HG03520 (cell line): ENCODE data around the gene IFITM10.

ENCODE experiments used
- ATAC-seq: cut with Tn5 transposase; IDR thresholded peaks from one replicate; pipeline ENCODE4 v1.9.1; 2021; ENCODE audit warnings: mild to moderate bottlenecking, moderate library complexity; ENCODE audit not compliant: unreplicated experiment

The IFITM10 gene

GRCh38 chr11:1727096-1727690 is 23.2 kb downstream of the IFITM10 start:
- no peak for ATAC-seq

GRCh38 chr11:1719781-1720180 is 30.6 kb downstream of the IFITM10 start:
- ATAC-seq: no peak

- ATAC-seq: no peak
These were observed 32.1 kb downstream of the IFITM10 start for GRCh38 chr11:1718326-1718725.

- ATAC-seq: no peak
These were observed 32.6 kb downstream of the IFITM10 start for GRCh38 chr11:1717745-1718144.

GRCh38 chr11:1714908-1715885 is 35.2 kb downstream of the IFITM10 start:
- ATAC-seq: no peak

- ATAC-seq: no peak
These were observed 41.7 kb downstream of the IFITM10 start for GRCh38 chr11:1708716-1709115.

- no peak for ATAC-seq
These were observed 42.6 kb downstream of the IFITM10 start for GRCh38 chr11:1707751-1708150.

GRCh38 chr11:1706634-1707400 is 43.6 kb downstream of the IFITM10 start:
- ATAC-seq: no peak

GRCh38 chr11:1705126-1706052 is 45.0 kb downstream of the IFITM10 start:
- ATAC-seq: no peak

- ATAC-seq: no peak
These were observed 47.2 kb downstream of the IFITM10 start for GRCh38 chr11:1703146-1703545.

GRCh38 chr11:1702506-1702905 is 47.9 kb downstream of the IFITM10 start:
- no peak for ATAC-seq

- no peak for ATAC-seq
These were observed 49.1 kb downstream of the IFITM10 start for GRCh38 chr11:1701091-1701807.

GRCh38 chr11:1699771-1700170 is 50.6 kb downstream of the IFITM10 start:
- no peak for ATAC-seq

- ATAC-seq: no peak
These were observed 53.5 kb downstream of the IFITM10 start, which contains the start of gene KRTAP5-6 for GRCh38 chr11:1696608-1697570. Gene KRTAP5-6 (plus strand): TSS chr11:1697195. CDS start chr11:1697246, 51 bp downstream.

GRCh38 chr11:1695548-1696108 is 54.8 kb downstream of the IFITM10 start:
- no peak for ATAC-seq

GRCh38 chr11:1694846-1695547 is 55.4 kb downstream of the IFITM10 start:
- ATAC-seq: no peak

GRCh38 chr11:1694064-1694845 is 56.1 kb downstream of the IFITM10 start:
- peak; percentile 50 for ATAC-seq
